HL-60 (cell line): ENCODE measurements around the gene SEPTIN7.

Experiments used
- GABPA ChIP-seq: IDR thresholded peaks from 2 replicates; pipeline ENCODE4 v1.6.1; 2012; ENCODE audit warnings: low read depth
- POLR2AphosphoS5 ChIP-seq: IDR thresholded peaks from 2 replicates; pipeline ENCODE4 v1.6.1; 2012; ENCODE audit warnings: low read depth
- TF ChIP-seq, protein P1 (sequence below): IDR thresholded peaks from one replicate; pipeline ENCODE4 v1.5.1; 2011; ENCODE audit warnings: low read length, control low read depth, inconsistent platforms; ENCODE audit not compliant: insufficient read depth
- TF ChIP-seq, protein P2 (sequence below): IDR thresholded peaks from 2 replicates; pipeline ENCODE4 v1.6.1; 2012; ENCODE audit warnings: low read depth; ENCODE audit not compliant: insufficient replicate concordance

- TF ChIP-seq, protein P1, sequence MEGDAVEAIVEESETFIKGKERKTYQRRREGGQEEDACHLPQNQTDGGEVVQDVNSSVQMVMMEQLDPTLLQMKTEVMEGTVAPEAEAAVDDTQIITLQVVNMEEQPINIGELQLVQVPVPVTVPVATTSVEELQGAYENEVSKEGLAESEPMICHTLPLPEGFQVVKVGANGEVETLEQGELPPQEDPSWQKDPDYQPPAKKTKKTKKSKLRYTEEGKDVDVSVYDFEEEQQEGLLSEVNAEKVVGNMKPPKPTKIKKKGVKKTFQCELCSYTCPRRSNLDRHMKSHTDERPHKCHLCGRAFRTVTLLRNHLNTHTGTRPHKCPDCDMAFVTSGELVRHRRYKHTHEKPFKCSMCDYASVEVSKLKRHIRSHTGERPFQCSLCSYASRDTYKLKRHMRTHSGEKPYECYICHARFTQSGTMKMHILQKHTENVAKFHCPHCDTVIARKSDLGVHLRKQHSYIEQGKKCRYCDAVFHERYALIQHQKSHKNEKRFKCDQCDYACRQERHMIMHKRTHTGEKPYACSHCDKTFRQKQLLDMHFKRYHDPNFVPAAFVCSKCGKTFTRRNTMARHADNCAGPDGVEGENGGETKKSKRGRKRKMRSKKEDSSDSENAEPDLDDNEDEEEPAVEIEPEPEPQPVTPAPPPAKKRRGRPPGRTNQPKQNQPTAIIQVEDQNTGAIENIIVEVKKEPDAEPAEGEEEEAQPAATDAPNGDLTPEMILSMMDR: no peak
- TF ChIP-seq, protein P2, sequence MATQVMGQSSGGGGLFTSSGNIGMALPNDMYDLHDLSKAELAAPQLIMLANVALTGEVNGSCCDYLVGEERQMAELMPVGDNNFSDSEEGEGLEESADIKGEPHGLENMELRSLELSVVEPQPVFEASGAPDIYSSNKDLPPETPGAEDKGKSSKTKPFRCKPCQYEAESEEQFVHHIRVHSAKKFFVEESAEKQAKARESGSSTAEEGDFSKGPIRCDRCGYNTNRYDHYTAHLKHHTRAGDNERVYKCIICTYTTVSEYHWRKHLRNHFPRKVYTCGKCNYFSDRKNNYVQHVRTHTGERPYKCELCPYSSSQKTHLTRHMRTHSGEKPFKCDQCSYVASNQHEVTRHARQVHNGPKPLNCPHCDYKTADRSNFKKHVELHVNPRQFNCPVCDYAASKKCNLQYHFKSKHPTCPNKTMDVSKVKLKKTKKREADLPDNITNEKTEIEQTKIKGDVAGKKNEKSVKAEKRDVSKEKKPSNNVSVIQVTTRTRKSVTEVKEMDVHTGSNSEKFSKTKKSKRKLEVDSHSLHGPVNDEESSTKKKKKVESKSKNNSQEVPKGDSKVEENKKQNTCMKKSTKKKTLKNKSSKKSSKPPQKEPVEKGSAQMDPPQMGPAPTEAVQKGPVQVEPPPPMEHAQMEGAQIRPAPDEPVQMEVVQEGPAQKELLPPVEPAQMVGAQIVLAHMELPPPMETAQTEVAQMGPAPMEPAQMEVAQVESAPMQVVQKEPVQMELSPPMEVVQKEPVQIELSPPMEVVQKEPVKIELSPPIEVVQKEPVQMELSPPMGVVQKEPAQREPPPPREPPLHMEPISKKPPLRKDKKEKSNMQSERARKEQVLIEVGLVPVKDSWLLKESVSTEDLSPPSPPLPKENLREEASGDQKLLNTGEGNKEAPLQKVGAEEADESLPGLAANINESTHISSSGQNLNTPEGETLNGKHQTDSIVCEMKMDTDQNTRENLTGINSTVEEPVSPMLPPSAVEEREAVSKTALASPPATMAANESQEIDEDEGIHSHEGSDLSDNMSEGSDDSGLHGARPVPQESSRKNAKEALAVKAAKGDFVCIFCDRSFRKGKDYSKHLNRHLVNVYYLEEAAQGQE: peak; percentile 65
- TF ChIP-seq POLR2AphosphoS5: peak; percentile 86
- TF ChIP-seq GABPA: no peak
These were observed at the start of gene SEPTIN7 for GRCh38 chr7:35800718-35801391.
